ENCODE measurements around the gene CDC25A. TPM values are rescaled to one million over a fixed set of nuclear protein-coding genes. Genes with fewer than 3 reads are reported as not detected.

Gene CDC25A
- total RNA-seq, 1 experiment from 2014 or later = 19.6 TPM

DNA sequence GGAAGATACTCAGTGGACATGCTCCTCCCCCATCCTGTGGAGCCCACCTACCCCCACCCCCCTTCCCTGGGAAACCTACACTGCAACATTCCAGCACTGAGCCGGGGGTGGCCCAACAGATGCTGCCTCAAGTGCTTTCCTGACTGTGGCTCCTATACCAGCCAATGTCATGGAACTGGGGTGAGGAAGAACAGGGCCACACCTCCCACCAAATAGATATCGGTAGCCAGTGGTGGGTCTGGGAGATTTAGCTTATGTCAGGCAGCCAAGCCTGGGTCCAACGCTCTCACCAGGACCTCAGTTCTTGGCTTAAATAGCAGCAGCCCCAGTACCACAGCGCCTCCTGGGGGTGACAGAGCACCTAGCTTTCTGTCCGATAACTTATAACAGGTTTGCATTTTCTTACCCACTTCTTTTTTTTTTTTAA, 30.3 kb downstream of the CDC25A start:
- no peaks in the 10 kb centered on the region for H3K9me3 ChIP-seq (ENCODE audit: control insufficient read depth in 1 of 2, insufficient read depth in 1 of 2, low read depth in 1 of 2, low read length in 2 of 2)
- H3K27ac ChIP-seq (ENCODE audit: low read depth, low read length) = peak overlapping the region; percentile 51; the same call in 1 of the 2 replicates
- H3K4me2 ChIP-seq (ENCODE audit: low read length) = peak overlapping the region; percentile 51
- ChIA-PET CTCF (interaction anchor here (0.7 to 2.8 kb wide), 25 partner anchors 9 to 735 kb away, joined by 3 to 22 read pairs (median 4); partner anchors contain the start of genes CDC25A, DHX30 and SCAP), RAD21 (ENCODE audit: low non-redundant PET in 1 of 2, low total read pairs in 2 of 2, uncharacterized antibody in 2 of 2, unreplicated experiment in 2 of 2) (no interaction called here), POLR2A (interaction anchor here (0.9 to 1.2 kb wide), 2 partner anchors 69 to 278 kb away, joined by 3 to 4 read pairs; no protein-coding TSS in a partner anchor)
- H3K4me3 ChIP-seq (replicated peaks in 1 of 2; ENCODE audit: low read depth in 1 of 2, low read length in 2 of 2) = no peak overlapping the region
- ATAC-seq (peak; percentile 63), DNase-seq (ENCODE audit: low read depth, low spot score) (peak; percentile 48)
- no peaks in the 10 kb centered on the region; the same call in 1 of the 2 replicates for H4K20me1 ChIP-seq (ENCODE audit: insufficient read depth)
- H3K9me2 ChIP-seq (ENCODE audit: insufficient read depth) = no peaks in the 10 kb centered on the region
- H3K36me3 ChIP-seq (ENCODE audit: control insufficient read depth in 1 of 2, insufficient read depth in 2 of 2, low read length in 2 of 2) = peaks cover 13 to 35% of the 10 kb centered on the region in 2 experiments; a peak in 3 of 4 replicates
- no TSS peak for BruUV-seq (replicated peaks)
- no peaks in the 10 kb centered on the region for H3K27me3 ChIP-seq (ENCODE audit: insufficient read depth, low read length)
- H2AFZ ChIP-seq (ENCODE audit: low read depth, low read length, poor library complexity, severe bottlenecking) = no peak overlapping the region
- peak; percentile 74 for TF ChIP-seq RAD21 (IDR thresholded peaks at IDR 0.05; ENCODE audit: low read depth)
- TF ChIP-seq JUND (IDR thresholded peaks at IDR 0.05) = no peak
- TF ChIP-seq, protein P1, sequence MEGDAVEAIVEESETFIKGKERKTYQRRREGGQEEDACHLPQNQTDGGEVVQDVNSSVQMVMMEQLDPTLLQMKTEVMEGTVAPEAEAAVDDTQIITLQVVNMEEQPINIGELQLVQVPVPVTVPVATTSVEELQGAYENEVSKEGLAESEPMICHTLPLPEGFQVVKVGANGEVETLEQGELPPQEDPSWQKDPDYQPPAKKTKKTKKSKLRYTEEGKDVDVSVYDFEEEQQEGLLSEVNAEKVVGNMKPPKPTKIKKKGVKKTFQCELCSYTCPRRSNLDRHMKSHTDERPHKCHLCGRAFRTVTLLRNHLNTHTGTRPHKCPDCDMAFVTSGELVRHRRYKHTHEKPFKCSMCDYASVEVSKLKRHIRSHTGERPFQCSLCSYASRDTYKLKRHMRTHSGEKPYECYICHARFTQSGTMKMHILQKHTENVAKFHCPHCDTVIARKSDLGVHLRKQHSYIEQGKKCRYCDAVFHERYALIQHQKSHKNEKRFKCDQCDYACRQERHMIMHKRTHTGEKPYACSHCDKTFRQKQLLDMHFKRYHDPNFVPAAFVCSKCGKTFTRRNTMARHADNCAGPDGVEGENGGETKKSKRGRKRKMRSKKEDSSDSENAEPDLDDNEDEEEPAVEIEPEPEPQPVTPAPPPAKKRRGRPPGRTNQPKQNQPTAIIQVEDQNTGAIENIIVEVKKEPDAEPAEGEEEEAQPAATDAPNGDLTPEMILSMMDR (IDR thresholded peaks at IDR 0.05 in 2 of 3, conservative IDR thresholded peaks at IDR 0.05 in 1 of 3; ENCODE audit: borderline replicate concordance in 1 of 3, insufficient read depth in 1 of 3, low read depth in 2 of 3, low read length in 2 of 3) = peak; percentile 47 to 92 (median 86); a peak in 5 of 6 replicates
- H3K4me1 ChIP-seq (ENCODE audit: control insufficient read depth in 1 of 2, insufficient read depth in 2 of 2, low read length in 2 of 2) = peaks cover 36 to 55% of the 10 kb centered on the region in 2 experiments
- no peak overlapping the region for H3K9ac ChIP-seq (ENCODE audit: low read length)
- H3K79me2 ChIP-seq (ENCODE audit: insufficient read depth, low read length) = no peaks in the 10 kb centered on the region
- intact Hi-C loops (cut with micrococcal nuclease) = loop anchor here (2.0 kb wide), 1 partner anchor 635 kb away; no protein-coding TSS in a partner anchor

DNA sequence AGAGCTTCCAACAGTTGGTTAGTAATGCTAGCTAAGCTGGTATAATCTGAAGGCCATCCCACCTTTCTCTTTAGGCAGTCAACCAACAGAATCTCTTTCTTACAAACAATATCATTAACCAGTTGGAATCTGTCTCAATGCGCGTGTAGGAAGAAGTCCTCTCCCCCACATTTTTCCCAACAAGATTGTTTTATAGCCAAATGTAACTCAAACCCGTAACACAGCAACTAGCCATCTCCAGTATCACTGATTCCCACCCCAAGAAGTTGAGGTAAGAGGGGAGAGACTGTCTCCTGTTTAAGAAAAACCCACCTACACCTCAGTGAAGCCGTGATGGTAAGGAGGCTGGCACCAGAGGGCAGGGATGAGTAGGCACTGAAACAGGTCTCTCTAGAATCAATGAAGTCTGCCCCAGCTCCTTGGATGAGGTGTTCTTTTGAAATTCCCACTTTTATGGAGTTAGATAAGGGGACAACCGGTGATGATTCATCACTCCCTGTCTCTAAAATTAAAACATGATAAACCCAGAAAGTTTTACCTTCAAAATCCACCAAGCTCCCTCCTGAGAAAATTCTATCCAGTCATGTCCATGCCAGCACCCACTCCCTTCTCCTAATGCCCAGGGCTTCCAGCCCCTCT, 30.9 kb downstream of the CDC25A start:
- ChIA-PET RAD21 (ENCODE audit: low non-redundant PET in 1 of 2, low total read pairs in 2 of 2, uncharacterized antibody in 2 of 2, unreplicated experiment in 2 of 2) (interaction anchor here in 1 of 2 experiments (0.6 kb wide), 1 partner anchor 127 kb away, joined by 7 read pairs; no protein-coding TSS in a partner anchor), POLR2A (interaction anchor here (0.9 to 1.2 kb wide), 2 partner anchors 68 to 279 kb away, joined by 3 to 4 read pairs; no protein-coding TSS in a partner anchor), CTCF (interaction anchor here (0.8 to 2.8 kb wide), 25 partner anchors 9 to 735 kb away, joined by 3 to 22 read pairs (median 4); partner anchors contain the start of genes CDC25A, DHX30 and SCAP)
- Histone ChIP-seq H2AFZ (ENCODE audit: low read depth, low read length, poor library complexity, severe bottlenecking) (no peak overlapping the region), H3K4me2 (ENCODE audit: low read length) (peak overlapping the region; percentile 51), H3K4me1 (ENCODE audit: control insufficient read depth in 1 of 2, insufficient read depth in 2 of 2, low read length in 2 of 2) (peaks cover 36 to 55% of the 10 kb centered on the region in 2 experiments), H3K27me3 (ENCODE audit: insufficient read depth, low read length) (no peaks in the 10 kb centered on the region), H3K27ac (ENCODE audit: low read depth, low read length) (peak overlapping the region; percentile 51; the same call in 1 of the 2 replicates), H3K4me3 (replicated peaks in 1 of 2; ENCODE audit: low read depth in 1 of 2, low read length in 2 of 2) (no peak overlapping the region), H3K9me3 (ENCODE audit: control insufficient read depth in 1 of 2, insufficient read depth in 1 of 2, low read depth in 1 of 2, low read length in 2 of 2) (no peaks in the 10 kb centered on the region), H3K79me2 (ENCODE audit: insufficient read depth, low read length) (no peaks in the 10 kb centered on the region), H4K20me1 (ENCODE audit: insufficient read depth) (no peaks in the 10 kb centered on the region; the same call in 1 of the 2 replicates), H3K36me3 (ENCODE audit: control insufficient read depth in 1 of 2, insufficient read depth in 2 of 2, low read length in 2 of 2) (peaks cover 13 to 34% of the 10 kb centered on the region in 2 experiments; a peak in 3 of 4 replicates), H3K9ac (ENCODE audit: low read length) (no peak overlapping the region), H3K9me2 (ENCODE audit: insufficient read depth) (no peaks in the 10 kb centered on the region)
- TSS peak; percentile 32 for BruUV-seq (replicated peaks)
- TF ChIP-seq POLR2AphosphoS5 (IDR thresholded peaks at IDR 0.05; ENCODE audit: low read depth, low read length) = no peak
- peak; percentile 69 for TF ChIP-seq JUND (IDR thresholded peaks at IDR 0.05)
- no peak for TF ChIP-seq SRF (IDR thresholded peaks at IDR 0.05; ENCODE audit: low read depth)
- TF ChIP-seq, protein P2, sequence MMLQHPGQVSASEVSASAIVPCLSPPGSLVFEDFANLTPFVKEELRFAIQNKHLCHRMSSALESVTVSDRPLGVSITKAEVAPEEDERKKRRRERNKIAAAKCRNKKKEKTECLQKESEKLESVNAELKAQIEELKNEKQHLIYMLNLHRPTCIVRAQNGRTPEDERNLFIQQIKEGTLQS (IDR thresholded peaks at IDR 0.05) = no peak
- 0 out of 2 replicates have a peak, but pooled peaks have one; percentile 45 for TF ChIP-seq CBX3 (IDR thresholded peaks at IDR 0.05; ENCODE audit: low read depth)
- TF ChIP-seq, protein P1 (IDR thresholded peaks at IDR 0.05 in 2 of 3, conservative IDR thresholded peaks at IDR 0.05 in 1 of 3; ENCODE audit: borderline replicate concordance in 1 of 3, insufficient read depth in 1 of 3, low read depth in 2 of 3, low read length in 2 of 3) = 0 out of 6 replicates have a peak, but pooled peaks of 1 of the 3 experiments have one; percentile 32
- peak; percentile 35; the same call in 1 of the 2 replicates for TF ChIP-seq CEBPB (IDR thresholded peaks at IDR 0.05; ENCODE audit: low read depth)
- no peak for TF ChIP-seq EZH2 (IDR thresholded peaks at IDR 0.05)
- TF ChIP-seq SP1 (IDR thresholded peaks at IDR 0.05; ENCODE audit: low read depth) = peak; percentile 55
- TF ChIP-seq FOSL1 (IDR thresholded peaks at IDR 0.05; ENCODE audit: low read depth) = peak; percentile 75
- ATAC-seq = peak; percentile 67
- intact Hi-C loops (cut with micrococcal nuclease) = no loop called here
- peak; percentile 51 for DNase-seq (ENCODE audit: low read depth, low spot score)

All from HCT116 (cell line).